Gastroesophageal sphincter (tissue), 3 donors: ENCODE data around the gene MFSD11.

ENCODE experiments used
- CTCF ChIP-seq, 4 experiments: fragments of 200-600 bp in 2 of 4; fragments of 450-650 bp in 2 of 4; sonication (generic) in 1 of 4; IDR thresholded peaks; one replicate each; pipeline ENCODE4 v1.5.1; 2017 to 2019; ENCODE audit warnings: antibody characterized with exemption in 4 of 4, mild to moderate bottlenecking in 2 of 4, moderate library complexity in 2 of 4
- EP300 ChIP-seq: sonication (generic); formaldehyde crosslinking; IDR thresholded peaks from one replicate; pipeline ENCODE4 v1.6.1; 2017; ENCODE audit warnings: antibody characterized with exemption, mild to moderate bottlenecking
- POLR2A ChIP-seq, 2 donors: fragments of 450-650 bp; IDR thresholded peaks; one replicate each; pipeline ENCODE4 v1.6.1; 2017; ENCODE audit warnings: antibody characterized with exemption in 2 of 2, mild to moderate bottlenecking in 2 of 2, moderate library complexity in 1 of 2

- TF ChIP-seq CTCF (IDR thresholded peaks at IDR 0.05) = no peak
- no peak for TF ChIP-seq EP300
- no peak for TF ChIP-seq POLR2A (IDR thresholded peaks at IDR 0.05)
Measured at GRCh38 chr17:76805319-76805718, 67.4 kb downstream of the MFSD11 start.
